ENCODE results near the gene SLAMF6. TPM values are rescaled to one million over a fixed set of nuclear protein-coding genes. Genes with fewer than 3 reads are reported as not detected.

Gene SLAMF6
- not detected in 2 replicates for total RNA-seq

DNA sequence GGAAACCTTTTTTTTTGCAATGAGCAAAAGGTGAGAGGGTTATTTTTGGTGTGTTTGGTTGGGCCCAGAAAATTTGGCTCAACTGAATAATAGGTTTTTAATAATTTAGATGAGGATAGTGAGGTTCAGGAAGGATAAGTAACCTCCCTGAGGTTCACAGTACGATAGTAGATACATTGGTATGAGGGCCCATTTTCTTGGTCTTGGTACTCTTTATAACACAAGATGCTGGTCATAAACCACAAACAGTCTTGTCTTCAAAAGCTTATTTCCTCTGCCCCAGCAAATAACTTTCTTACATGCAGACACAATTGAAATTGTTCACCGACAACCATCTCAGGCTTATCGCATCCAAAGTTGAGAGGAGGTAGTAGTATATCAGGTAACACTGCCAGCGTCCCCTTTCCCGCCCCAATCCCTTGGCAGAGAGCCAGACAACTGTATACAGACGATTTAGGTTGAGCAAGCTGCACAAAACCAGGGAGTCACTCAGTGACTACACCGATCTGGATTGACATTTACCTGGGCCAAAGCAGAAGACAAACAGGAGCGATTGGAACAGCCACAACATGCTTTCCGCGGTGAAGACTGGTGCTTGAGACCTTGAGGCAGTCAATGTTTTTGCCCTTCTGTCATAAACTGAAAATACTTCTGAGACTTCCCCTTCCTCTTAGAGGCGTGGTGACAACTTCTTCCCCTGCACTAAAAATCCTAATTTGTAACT is at the start of gene SLAMF6:
SLAMF6 (minus strand) TSS at position 634 of the 724 bp plus-strand sequence; CDS start at position 571, 63 bp downstream.

Other genes with a start within 250 kb of the SLAMF6 start
- gene PEX19, start 238.1 kb downstream of the SLAMF6 start, total RNA-seq = 25.9 and 35.4 TPM in 2 replicates
- 123 and 152 TPM in 2 replicates for gene COPA, start 180.0 kb downstream of the SLAMF6 start, total RNA-seq
- gene NCSTN, start 179.9 kb downstream of the SLAMF6 start, total RNA-seq = 80.8 and 162 TPM in 2 replicates
- gene NHLH1, start 156.2 kb downstream of the SLAMF6 start, total RNA-seq = under 0.01 TPM in 2 replicates
- gene VANGL2, start 122.7 kb downstream of the SLAMF6 start, total RNA-seq = 7.3 and 13.2 TPM in 2 replicates
- not detected in 2 replicates for gene CD84, start 56.2 kb upstream of the SLAMF6 start, total RNA-seq
- gene SLAMF1, start 123.8 kb upstream of the SLAMF6 start, total RNA-seq = not detected in 2 replicates
- gene CD48, start 188.6 kb upstream of the SLAMF6 start, total RNA-seq = not detected in 2 replicates
- gene SLAMF7, start 216.0 kb upstream of the SLAMF6 start, total RNA-seq = not detected in 2 replicates

Data from mesangial cell (primary cell).